IMR-90 (cell line): Measurements from ENCODE around the gene FBXL20. TPM values are rescaled to one million over a fixed set of nuclear protein-coding genes. Genes with fewer than 3 reads are reported as not detected.
A peak's percentile ranks its signal among the peaks of the same experiment; 100 is the strongest.
"Not testable (repeated sequence)": the region's sequence is repeated elsewhere in the genome, so short reads cannot be mapped to it uniquely, and the experiment has no call there.

ENCODE experiments used
- ATAC-seq: fragments of 200-7000 bp; cut with Tn5 transposase; 2 replicates; pipeline ENCODE4 v1.9.1; 2020; ENCODE audit warnings: low read depth, mild to moderate bottlenecking, moderate library complexity
- BruUV-seq: library from RNA; stranded (reverse); fragments of 400-500 nt; replicated peaks from 2 replicates; lab custom pipeline; 2021; lab: Mats Ljungman, UMichigan
- CTCF ChIA-PET: fragments of 300-600 bp; formaldehyde crosslinking; extraction: SDS; loops from one replicate; lab custom pipeline; 2021; ENCODE audit warnings: antibody characterized with exemption; lab: Yijun Ruan, JAX
- POLR2A ChIA-PET: fragments of 300-600 bp; sonication (Branson Sonifier 250); formaldehyde crosslinking; loops from one replicate; lab custom pipeline; 2022; ENCODE audit warnings: antibody characterized with exemption; ENCODE audit not compliant: unreplicated experiment; lab: Charles Lee
- DNase-seq: peaks from one replicate; pipeline ENCODE4 v3.0.0; 2013
- H2AFZ ChIP-seq: replicated peaks from 2 replicates; pipeline ENCODE3; 2013; ENCODE audit warnings: low read length, mild to moderate bottlenecking; ENCODE audit not compliant: poor library complexity
- H2AK5ac ChIP-seq: 2 replicates; pipeline ENCODE4 v1.6.1; 2013; ENCODE audit warnings: low read depth, low read length, inconsistent platforms
- H2AK9ac ChIP-seq: replicated peaks from 2 replicates; pipeline ENCODE3; 2013; ENCODE audit warnings: mild to moderate bottlenecking, low read depth, low read length, moderate library complexity; ENCODE audit not compliant: poor library complexity
- H2BK120ac ChIP-seq: 2 replicates; pipeline ENCODE4 v1.6.1; 2013; ENCODE audit warnings: low read depth, low read length, inconsistent platforms
- H2BK15ac ChIP-seq: 3 replicates; pipeline ENCODE4 v1.6.1; 2013; ENCODE audit warnings: low read depth, low read length, inconsistent platforms
- H2BK20ac ChIP-seq: 2 replicates; pipeline ENCODE4 v1.6.1; 2013; ENCODE audit warnings: low read depth, mild to moderate bottlenecking, inconsistent platforms, low read length, moderate library complexity
- H2BK5ac ChIP-seq: 2 replicates; pipeline ENCODE4 v1.6.1; 2013; ENCODE audit warnings: mild to moderate bottlenecking, low read depth, low read length, inconsistent platforms; ENCODE audit not compliant: poor library complexity, severe bottlenecking
- H3K14ac ChIP-seq: replicated peaks from 2 replicates; pipeline ENCODE4 v1.6.1; 2013; ENCODE audit warnings: low read depth, low read length, inconsistent platforms
- H3K18ac ChIP-seq: 2 replicates; pipeline ENCODE4 v1.6.1; 2013; ENCODE audit warnings: low read depth, low read length, control low read depth
- H3K23ac ChIP-seq: 2 replicates; pipeline ENCODE4 v1.6.1; 2013; ENCODE audit warnings: low read depth, low read length, inconsistent platforms
- H3K27ac ChIP-seq: 2 replicates; pipeline ENCODE4 v1.5.1; 2013; ENCODE audit warnings: mild to moderate bottlenecking, control low read depth, low read length; ENCODE audit not compliant: insufficient read depth
- H3K27me3 ChIP-seq: 2 replicates; pipeline ENCODE4 v1.6.1; 2013; ENCODE audit warnings: low read length; ENCODE audit not compliant: control insufficient read depth, insufficient read depth
- H3K36me3 ChIP-seq: 2 replicates; pipeline ENCODE4 v1.6.1; 2013; ENCODE audit warnings: low read length, mixed read lengths; ENCODE audit not compliant: control insufficient read depth, insufficient read depth
- H3K4ac ChIP-seq: 2 replicates; pipeline ENCODE4 v1.6.1; 2013; ENCODE audit warnings: low read depth, low read length, inconsistent platforms
- H3K4me1 ChIP-seq: 2 replicates; pipeline ENCODE4 v1.6.1; 2013; ENCODE audit warnings: low read length, mixed read lengths; ENCODE audit not compliant: control insufficient read depth, insufficient read depth
- H3K4me2 ChIP-seq: 2 replicates; pipeline ENCODE4 v1.6.1; 2013; ENCODE audit warnings: low read depth, mild to moderate bottlenecking, control low read depth, low read length, moderate library complexity
- H3K4me3 ChIP-seq: 2 replicates; pipeline ENCODE4 v1.5.1; 2013; ENCODE audit warnings: low read depth, mild to moderate bottlenecking, control low read depth, low read length, moderate library complexity; ENCODE audit not compliant: insufficient read depth
- H3K56ac ChIP-seq: 2 replicates; pipeline ENCODE4 v1.6.1; 2013; ENCODE audit warnings: low read length, inconsistent platforms; ENCODE audit not compliant: insufficient read depth; ENCODE audit errors: extremely low read depth
- H3K79me1 ChIP-seq, 2 experiments: 2 replicates each; pipeline ENCODE4 v1.6.1; 2013; ENCODE audit warnings: low read length in 2 of 2, inconsistent platforms in 1 of 2, low read depth in 1 of 2
- H3K9ac ChIP-seq: 2 replicates; pipeline ENCODE4 v1.6.1; 2013; ENCODE audit warnings: low read depth, low read length, control low read depth
- H3K9me1 ChIP-seq: 2 replicates; pipeline ENCODE4 v1.6.1; 2013; ENCODE audit warnings: low read length, inconsistent platforms; ENCODE audit not compliant: insufficient read depth
- H3K9me3 ChIP-seq: 2 replicates; pipeline ENCODE4 v1.6.1; 2013; ENCODE audit warnings: low read length; ENCODE audit not compliant: control insufficient read depth, insufficient read depth
- H4K20me1 ChIP-seq: 2 replicates; pipeline ENCODE4 v1.6.1; 2013; ENCODE audit warnings: low read length, inconsistent platforms; ENCODE audit not compliant: insufficient read depth
- H4K5ac ChIP-seq: 2 replicates; pipeline ENCODE4 v1.6.1; 2013; ENCODE audit warnings: mild to moderate bottlenecking, low read depth, low read length, control low read depth
- H4K8ac ChIP-seq, 2 experiments: 2 replicates each; pipeline ENCODE4 v1.6.1; 2013; ENCODE audit warnings: low read depth in 2 of 2, low read length in 2 of 2, control low read depth in 1 of 2, inconsistent platforms in 1 of 2
- H4K91ac ChIP-seq: 2 replicates; pipeline ENCODE4 v1.6.1; 2013; ENCODE audit warnings: low read depth, low read length, inconsistent platforms; ENCODE audit not compliant: insufficient read depth
- WGBS, 2 experiments: methylation state at CpG; one replicate each; pipeline versions ENCODE4 v1.1.5 to v1.1.7; 2013; ENCODE audit warnings: missing lambda C conversion rate in 2 of 2; ENCODE audit not compliant: insufficient read length in 1 of 2; ENCODE audit errors: extremely low coverage in 2 of 2; 5-methylcytosine and 5-hydroxymethylcytosine counted together
- dilution Hi-C: fragments of 300-500 bp; cut with HindIII; formaldehyde crosslinking; loops from one replicate; pipeline ENCODE4 v1.14.3; 2018; ENCODE audit warnings: low sequenced_read_pairs; ENCODE audit not compliant: unreplicated experiment
- in situ Hi-C: fragments of 300-500 bp; cut with MboI; formaldehyde crosslinking; loops from 3 replicates; pipeline ENCODE4 v1.14.3; 2019; ENCODE audit warnings: low sequenced_read_pairs, inconsistent platforms, mixed read lengths
- intact Hi-C: fragments of 100-400 bp; cut with micrococcal nuclease; formaldehyde crosslinking; loops from 2 replicates; pipeline ENCODE4 v1.10.0; 2022
- polyA plus RNA-seq, 3 experiments: library from polyadenylated mRNA; depleted of rRNA; stranded (reverse); fragments of >200 nt; gene quantifications; 2 replicates each; pipeline ENCODE4 v1.2.3, GENCODE V29; 2012; ENCODE audit warnings: low replicate concordance in 1 of 3
- total RNA-seq: library from RNA; depleted of rRNA; stranded (reverse); fragments of >200 nt; gene quantifications from 2 replicates; pipeline ENCODE4 v1.2.3, GENCODE V29; 2012

FBXL20 gene
- total and polyA plus RNA-seq, 2 of the 4 experiments (the other 2 are of a cell fraction) = 4.1 to 13.8 TPM

DNA sequence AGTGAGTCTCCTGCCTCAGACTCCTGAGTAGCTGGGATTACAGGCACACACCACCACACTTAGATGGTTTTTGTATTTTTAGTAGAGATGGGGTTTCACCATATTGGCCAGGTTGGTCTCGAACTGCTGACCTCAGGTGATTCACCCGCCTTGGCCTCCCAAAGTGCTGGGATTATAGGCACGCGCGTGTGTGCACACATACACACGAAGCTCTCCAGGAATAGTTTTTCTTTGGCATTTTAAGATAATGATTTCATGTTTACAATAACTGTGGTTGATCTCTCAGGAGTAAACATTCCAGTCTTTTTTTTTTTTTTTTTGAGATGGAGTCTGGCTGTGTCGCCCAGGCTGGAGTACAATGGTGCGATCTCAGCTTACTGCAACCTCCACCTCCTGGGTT, 123.2 kb downstream of the FBXL20 start:
- H2AK5ac ChIP-seq, H2BK120ac ChIP-seq, H4K20me1 ChIP-seq, H3K18ac ChIP-seq, ATAC-seq, H3K14ac ChIP-seq, H2BK5ac ChIP-seq, H3K27ac ChIP-seq, POLR2A ChIA-PET, BruUV-seq, H3K9ac ChIP-seq, H3K23ac ChIP-seq, H4K8ac ChIP-seq, H4K91ac ChIP-seq, H3K79me1 ChIP-seq, H3K27me3 ChIP-seq, H3K4me2 ChIP-seq, H2AFZ ChIP-seq, H2BK20ac ChIP-seq, H3K56ac ChIP-seq, H3K4me3 ChIP-seq, H3K4ac ChIP-seq, H3K9me3 ChIP-seq, H3K9me1 ChIP-seq, H2AK9ac ChIP-seq, H3K4me1 ChIP-seq, H4K5ac ChIP-seq, H2BK15ac ChIP-seq, dilution Hi-C loops: not testable (repeated sequence)
- DNase-seq = peak; percentile 23
- CTCF ChIA-PET = interaction anchor here (1.1 kb wide), 1 partner anchor 80 kb away, joined by 5 read pairs; no protein-coding TSS in a partner anchor
- WGBS, 2 experiments = no CpG with 5 or more reads among the region's 8 CpGs
- H3K36me3 ChIP-seq = peaks cover 16% of the 10 kb centered on the region
- in situ Hi-C loops = loop anchor here (10.0 kb wide), 1 partner anchor 127 kb away; the partner anchor contains the start of gene FBXL20
- intact Hi-C loops = loop anchor here (10.0 kb wide), 1 partner anchor 187 kb away; the partner anchor contains the start of gene CDK12
